ENCODE measurements around the gene OBSCN. TPM values are rescaled to one million over a fixed set of nuclear protein-coding genes. Genes with fewer than 3 reads are reported as not detected.

Gene OBSCN
- total RNA-seq, 2 experiments from 2014 or later: 6.6 to 8.0 TPM

- ChIA-PET POLR2A (interaction anchor here (0.6 to 1.9 kb wide), 2 partner anchors 9 to 283 kb away, joined by 3 to 8 read pairs; partner anchors contain the start of gene IBA57), CTCF (interaction anchor here (2.0 kb wide), 1 partner anchor 9 kb away, joined by 10 read pairs; the partner anchor contains the start of gene IBA57)
- no peak overlapping the region for H3K27ac Mint-ChIP-seq
- no peak overlapping the region for H3K4me3 Mint-ChIP-seq
- H3K27me3 Mint-ChIP-seq: no peaks in the 10 kb centered on the region
- DNase-seq: peak; percentile 45
- H3K9me3 Mint-ChIP-seq: no peaks in the 10 kb centered on the region
- H3K36me3 Mint-ChIP-seq (ENCODE audit: low read depth): no peaks in the 10 kb centered on the region
- peaks cover 2% of the 10 kb centered on the region for H3K4me1 Mint-ChIP-seq
These were observed 33.1 kb upstream of the OBSCN start for GRCh38 chr1:228174482-228175315.

DNA sequence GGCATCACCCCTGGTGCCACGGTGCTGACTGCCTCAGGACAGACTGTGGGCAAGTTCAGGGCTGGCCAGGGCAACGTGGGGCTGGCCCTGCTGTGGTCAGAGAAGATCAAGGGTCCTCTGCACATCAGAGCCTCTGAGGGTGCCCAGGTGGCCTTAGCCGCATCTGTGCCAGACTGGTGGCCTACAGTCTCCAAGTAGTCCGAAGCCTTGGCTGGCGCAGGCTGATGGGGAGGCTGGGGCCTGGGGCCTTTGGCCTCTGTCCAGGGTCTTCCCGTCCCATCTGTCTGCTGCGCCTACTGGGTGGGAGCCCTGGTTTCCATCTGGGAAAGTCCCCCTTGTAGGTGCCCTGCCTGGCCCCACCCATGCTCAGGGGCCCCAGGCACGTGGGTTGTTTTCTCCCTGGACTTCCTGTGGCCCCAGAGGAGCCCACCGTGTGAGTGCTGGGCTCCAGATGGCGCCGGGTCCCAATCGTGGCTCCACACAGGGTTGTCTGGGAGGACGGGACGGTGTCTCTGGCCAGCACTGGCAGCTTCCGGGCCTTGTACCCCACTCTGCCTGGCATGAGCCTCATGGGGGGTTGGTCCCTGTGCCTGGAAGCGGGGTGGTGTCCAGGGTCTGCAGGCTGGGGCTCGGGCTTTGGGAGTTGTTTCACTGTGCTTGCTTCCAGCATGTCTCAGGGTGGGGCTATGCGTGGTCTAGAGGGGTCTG, 32.4 kb upstream of the OBSCN start:
- H3K36me3 Mint-ChIP-seq (ENCODE audit: low read depth): no peaks in the 10 kb centered on the region
- DNase-seq: no peak
- H3K4me3 Mint-ChIP-seq: no peak overlapping the region
- no peak overlapping the region for H3K27ac Mint-ChIP-seq
- POLR2A ChIA-PET: interaction anchor here (1.9 kb wide), 1 partner anchor 10 kb away, joined by 8 read pairs; the partner anchor contains the start of gene IBA57
- CTCF ChIA-PET: interaction anchor here (0.5 to 2.0 kb wide), 3 partner anchors 10 to 38 kb away, joined by 3 to 10 read pairs (median 3); partner anchors contain the start of gene IBA57
- H3K4me1 Mint-ChIP-seq: peaks cover 4% of the 10 kb centered on the region
- no peaks in the 10 kb centered on the region for H3K27me3 Mint-ChIP-seq
- H3K9me3 Mint-ChIP-seq: no peaks in the 10 kb centered on the region

GRCh38 chr1:228176024-228176395, 31.8 kb upstream of the OBSCN start:
- H3K27me3 Mint-ChIP-seq: no peaks in the 10 kb centered on the region
- peaks cover 4% of the 10 kb centered on the region for H3K4me1 Mint-ChIP-seq
- H3K27ac Mint-ChIP-seq: no peak overlapping the region
- DNase-seq: no peak
- H3K9me3 Mint-ChIP-seq: no peaks in the 10 kb centered on the region
- no peak overlapping the region for H3K4me3 Mint-ChIP-seq
- ChIA-PET CTCF (interaction anchor here (0.5 to 1.5 kb wide), 4 partner anchors 9 to 38 kb away, joined by 3 to 8 read pairs (median 4); partner anchors contain the start of gene IBA57), POLR2A (interaction anchor here (1.1 kb wide), 1 partner anchor 11 kb away, joined by 3 read pairs; the partner anchor contains the start of gene IBA57)
- no peaks in the 10 kb centered on the region for H3K36me3 Mint-ChIP-seq (ENCODE audit: low read depth)

GRCh38 chr1:228176461-228177182, 31.2 kb upstream of the OBSCN start:
- Mint-ChIP-seq H3K27me3 (no peaks in the 10 kb centered on the region), H3K9me3 (no peaks in the 10 kb centered on the region), H3K27ac (no peak overlapping the region), H3K4me1 (peaks cover 4% of the 10 kb centered on the region), H3K4me3 (no peak overlapping the region), H3K36me3 (ENCODE audit: low read depth) (no peaks in the 10 kb centered on the region)
- DNase-seq: no peak
- POLR2A ChIA-PET: interaction anchor here (1.1 kb wide), 1 partner anchor 11 kb away, joined by 3 read pairs; the partner anchor contains the start of gene IBA57
- CTCF ChIA-PET: interaction anchor here (1.0 to 1.5 kb wide), 3 partner anchors 10 to 11 kb away, joined by 3 to 8 read pairs (median 4); partner anchors contain the start of gene IBA57

GRCh38 chr1:228177183-228177475, 30.7 kb upstream of the OBSCN start:
- no peak for DNase-seq
- H3K4me1 Mint-ChIP-seq: peaks cover 4% of the 10 kb centered on the region
- CTCF ChIA-PET: interaction anchor here (0.7 to 1.5 kb wide), 3 partner anchors 10 to 218 kb away, joined by 4 to 8 read pairs (median 5); partner anchors contain the start of gene IBA57
- H3K4me3 Mint-ChIP-seq: no peak overlapping the region
- no peaks in the 10 kb centered on the region for H3K9me3 Mint-ChIP-seq
- no peak overlapping the region for H3K27ac Mint-ChIP-seq
- no peaks in the 10 kb centered on the region for H3K27me3 Mint-ChIP-seq
- POLR2A ChIA-PET: interaction anchor here (1.1 kb wide), 1 partner anchor 12 kb away, joined by 3 read pairs; the partner anchor contains the start of gene IBA57
- H3K36me3 Mint-ChIP-seq (ENCODE audit: low read depth): no peaks in the 10 kb centered on the region

- Mint-ChIP-seq H3K36me3 (ENCODE audit: low read depth) (no peaks in the 10 kb centered on the region), H3K27me3 (no peaks in the 10 kb centered on the region), H3K27ac (no peak overlapping the region), H3K9me3 (no peaks in the 10 kb centered on the region), H3K4me1 (peaks cover 2% of the 10 kb centered on the region), H3K4me3 (no peak overlapping the region)
- POLR2A ChIA-PET: no interaction called here
- DNase-seq: no peak
- CTCF ChIA-PET: interaction anchor here (0.7 to 1.9 kb wide), 2 partner anchors 13 to 219 kb away, joined by 4 to 5 read pairs; no protein-coding TSS in a partner anchor
These were observed 29.8 kb upstream of the OBSCN start for GRCh38 chr1:228177721-228178710.

GRCh38 chr1:228178737-228179684, 28.8 kb upstream of the OBSCN start:
- ChIA-PET CTCF (interaction anchor here (0.6 to 1.9 kb wide), 4 partner anchors 12 to 1811 kb away, joined by 3 to 4 read pairs (median 3); no protein-coding TSS in a partner anchor), POLR2A (interaction anchor here (1.1 kb wide), 1 partner anchor 13 kb away, joined by 4 read pairs; the partner anchor contains the start of gene IBA57)
- H3K36me3 Mint-ChIP-seq (ENCODE audit: low read depth): no peaks in the 10 kb centered on the region
- no peak overlapping the region for H3K4me3 Mint-ChIP-seq
- H3K27me3 Mint-ChIP-seq: no peaks in the 10 kb centered on the region
- no peak overlapping the region for H3K27ac Mint-ChIP-seq
- peaks cover 2% of the 10 kb centered on the region for H3K4me1 Mint-ChIP-seq
- no peaks in the 10 kb centered on the region for H3K9me3 Mint-ChIP-seq
- DNase-seq: no peak

DNA sequence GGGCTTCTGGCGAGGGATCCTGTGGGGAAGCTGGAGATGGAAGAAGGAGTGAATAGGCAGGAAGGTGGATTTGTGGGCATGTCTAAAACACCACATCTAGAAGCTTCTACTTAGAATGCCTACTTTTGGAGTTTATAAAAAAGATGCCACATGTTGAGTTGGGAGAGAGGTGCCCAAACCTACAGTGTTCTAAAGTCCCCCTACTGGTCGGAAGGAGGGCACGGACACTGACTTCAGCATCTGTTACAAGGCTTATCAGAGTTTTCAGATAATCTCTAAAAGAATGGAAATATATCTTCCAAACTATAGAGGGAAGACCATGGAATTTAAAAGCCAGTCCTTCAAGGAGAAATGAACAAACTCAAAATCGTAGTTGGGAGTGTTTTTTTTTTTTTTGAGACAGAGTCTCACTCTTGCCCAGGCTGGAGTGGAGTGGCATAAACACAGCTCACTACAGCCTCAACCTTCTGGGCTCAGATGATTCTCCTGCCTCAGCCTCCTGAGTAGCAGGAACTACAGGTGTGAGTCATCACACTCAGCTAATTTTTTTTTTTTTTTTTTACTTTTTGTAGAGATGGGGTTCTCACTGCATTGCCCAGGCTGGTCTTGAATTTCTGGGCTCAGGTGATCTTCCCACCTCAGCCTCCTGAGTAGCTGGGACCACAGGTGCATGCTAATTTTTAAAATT, 27.4 kb upstream of the OBSCN start:
- H3K36me3 Mint-ChIP-seq (ENCODE audit: low read depth): no peaks in the 10 kb centered on the region
- ChIA-PET CTCF (interaction anchor here (0.6 to 1.3 kb wide), 10 partner anchors 8 to 169 kb away, joined by 3 to 6 read pairs (median 4); no protein-coding TSS in a partner anchor), POLR2A (interaction anchor here (1.0 kb wide), 1 partner anchor 15 kb away, joined by 3 read pairs; the partner anchor contains the start of gene IBA57)
- H3K4me1 Mint-ChIP-seq: peaks cover 5% of the 10 kb centered on the region
- no peaks in the 10 kb centered on the region for H3K9me3 Mint-ChIP-seq
- DNase-seq: no peak
- H3K4me3 Mint-ChIP-seq: no peak overlapping the region
- H3K27me3 Mint-ChIP-seq: no peaks in the 10 kb centered on the region
- H3K27ac Mint-ChIP-seq: no peak overlapping the region

- no peaks in the 10 kb centered on the region for H3K27me3 Mint-ChIP-seq
- ChIA-PET POLR2A (interaction anchor here (1.0 to 1.2 kb wide), 2 partner anchors 16 to 26 kb away, joined by 3 to 4 read pairs; partner anchors contain the start of gene IBA57), CTCF (interaction anchor here (0.6 to 1.3 kb wide), 7 partner anchors 8 to 169 kb away, joined by 3 to 6 read pairs (median 3); no protein-coding TSS in a partner anchor)
- no peaks in the 10 kb centered on the region for H3K9me3 Mint-ChIP-seq
- no peaks in the 10 kb centered on the region for H3K36me3 Mint-ChIP-seq (ENCODE audit: low read depth)
- no peak overlapping the region for H3K27ac Mint-ChIP-seq
- peaks cover 12% of the 10 kb centered on the region for H3K4me1 Mint-ChIP-seq
- H3K4me3 Mint-ChIP-seq: no peak overlapping the region
- DNase-seq: no peak
These were observed 26.7 kb upstream of the OBSCN start for GRCh38 chr1:228180959-228181644.

DNA sequence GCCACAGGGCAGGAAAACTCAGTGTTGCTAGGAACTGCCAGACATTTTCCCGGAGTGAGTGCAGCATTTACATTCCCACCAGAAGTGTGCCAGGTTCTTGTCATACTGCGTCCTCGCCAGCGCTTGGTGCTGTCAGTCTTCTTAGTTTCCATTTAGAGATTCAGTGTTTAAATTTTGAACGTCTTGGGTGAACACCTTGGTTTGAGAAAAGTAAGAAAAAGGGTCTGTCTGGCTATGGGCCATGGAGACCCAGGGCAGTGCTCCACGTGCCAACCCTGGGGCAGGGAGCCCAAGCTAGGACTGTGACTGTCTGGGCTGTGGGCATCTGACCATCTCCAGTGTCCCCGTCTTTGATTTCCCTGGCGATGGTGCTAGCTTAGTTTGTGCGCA, 26.2 kb upstream of the OBSCN start:
- H3K4me1 Mint-ChIP-seq: peaks cover 17% of the 10 kb centered on the region
- no peak for DNase-seq
- ChIA-PET CTCF (interaction anchor here (1.3 kb wide), 1 partner anchor 32 kb away, joined by 3 read pairs; no protein-coding TSS in a partner anchor), POLR2A (interaction anchor here (1.2 kb wide), 1 partner anchor 25 kb away, joined by 4 read pairs; no protein-coding TSS in a partner anchor)
- no peaks in the 10 kb centered on the region for H3K27me3 Mint-ChIP-seq
- no peaks in the 10 kb centered on the region for H3K36me3 Mint-ChIP-seq (ENCODE audit: low read depth)
- H3K9me3 Mint-ChIP-seq: no peaks in the 10 kb centered on the region
- no peak overlapping the region for H3K27ac Mint-ChIP-seq
- no peak overlapping the region for H3K4me3 Mint-ChIP-seq

Data from activated CD4-positive, alpha-beta memory T cell treated with anti-CD3 and anti-CD28 coated beads, Interleukin-2, amount 10 ng/mL, durations not matched to agents 7 days and 5 days (primary cell).